22Rv1 (cell line): ENCODE data around the gene AKAP3.
A peak's percentile ranks its signal among the peaks of the same experiment; 100 is the strongest.

Experiments
- H3K27ac ChIP-seq: fragments of 450-650 bp; 2 replicates; pipeline ENCODE4 v1.5.1; 2017
- ZFX ChIP-seq: fragments of 450-650 bp; IDR thresholded peaks from 2 replicates; pipeline ENCODE4 v1.6.1; 2017; ENCODE audit warnings: antibody characterized with exemption, borderline replicate concordance
- TF ChIP-seq, protein P1 (sequence below): fragments of 450-650 bp; IDR thresholded peaks from 2 replicates; pipeline ENCODE4 v1.5.1; 2017; ENCODE audit warnings: mild to moderate bottlenecking

The AKAP3 gene

GRCh38 chr12:4604684-4605193 is 44.1 kb downstream of the AKAP3 start:
- H3K27ac ChIP-seq, result peak overlapping the region; percentile 23; the same call in 1 of the 2 replicates
- TF ChIP-seq ZFX, result no peak
- TF ChIP-seq, protein P1, sequence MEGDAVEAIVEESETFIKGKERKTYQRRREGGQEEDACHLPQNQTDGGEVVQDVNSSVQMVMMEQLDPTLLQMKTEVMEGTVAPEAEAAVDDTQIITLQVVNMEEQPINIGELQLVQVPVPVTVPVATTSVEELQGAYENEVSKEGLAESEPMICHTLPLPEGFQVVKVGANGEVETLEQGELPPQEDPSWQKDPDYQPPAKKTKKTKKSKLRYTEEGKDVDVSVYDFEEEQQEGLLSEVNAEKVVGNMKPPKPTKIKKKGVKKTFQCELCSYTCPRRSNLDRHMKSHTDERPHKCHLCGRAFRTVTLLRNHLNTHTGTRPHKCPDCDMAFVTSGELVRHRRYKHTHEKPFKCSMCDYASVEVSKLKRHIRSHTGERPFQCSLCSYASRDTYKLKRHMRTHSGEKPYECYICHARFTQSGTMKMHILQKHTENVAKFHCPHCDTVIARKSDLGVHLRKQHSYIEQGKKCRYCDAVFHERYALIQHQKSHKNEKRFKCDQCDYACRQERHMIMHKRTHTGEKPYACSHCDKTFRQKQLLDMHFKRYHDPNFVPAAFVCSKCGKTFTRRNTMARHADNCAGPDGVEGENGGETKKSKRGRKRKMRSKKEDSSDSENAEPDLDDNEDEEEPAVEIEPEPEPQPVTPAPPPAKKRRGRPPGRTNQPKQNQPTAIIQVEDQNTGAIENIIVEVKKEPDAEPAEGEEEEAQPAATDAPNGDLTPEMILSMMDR, result peak; percentile 99

DNA sequence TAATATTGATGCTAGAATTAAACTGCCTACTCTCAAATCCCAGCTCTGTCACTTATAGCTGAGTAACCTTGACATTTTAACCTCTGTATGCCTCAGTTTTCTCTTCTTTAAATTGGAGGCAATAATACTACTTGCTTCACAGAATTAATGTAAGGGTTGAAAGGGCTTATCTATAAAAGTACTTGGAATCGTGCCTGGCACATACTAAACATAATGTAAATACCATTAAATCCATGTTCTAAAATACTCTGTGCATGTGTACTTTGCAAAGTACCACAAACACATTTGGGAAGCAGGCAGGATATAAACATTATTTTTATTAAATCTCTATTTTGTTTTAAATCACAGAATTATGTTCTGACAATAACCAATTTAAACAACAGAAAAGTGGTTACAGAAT is 44.9 kb downstream of the AKAP3 start:
- H3K27ac ChIP-seq, result no peak overlapping the region
- TF ChIP-seq ZFX, result no peak
- TF ChIP-seq, protein P1, result no peak

GRCh38 chr12:4603421-4603820 is 45.4 kb downstream of the AKAP3 start:
- TF ChIP-seq, protein P1, result no peak
- no peak for TF ChIP-seq ZFX

DNA sequence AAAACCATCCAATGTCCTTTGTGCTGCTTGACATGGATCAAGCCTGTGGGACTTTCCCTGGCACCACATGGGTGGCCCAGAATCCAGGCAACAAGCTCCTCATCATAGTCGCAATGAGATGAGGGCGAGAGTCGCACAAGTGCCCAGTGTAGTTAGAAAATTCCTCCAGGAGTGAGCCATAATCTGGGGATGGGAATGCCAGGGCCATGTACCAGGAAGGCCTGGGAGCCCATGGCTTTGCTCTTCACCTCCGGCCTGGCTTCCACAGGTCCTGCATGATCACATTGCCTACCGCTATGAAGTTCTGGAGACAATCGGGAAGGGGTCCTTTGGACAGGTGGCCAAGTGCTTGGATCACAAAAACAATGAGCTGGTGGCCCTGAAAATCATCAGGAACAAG is 53.0 kb downstream of the AKAP3 start:
- no peak overlapping the region for H3K27ac ChIP-seq
- TF ChIP-seq, protein P1, result no peak
- TF ChIP-seq ZFX, result no peak

More at GRCh38 chr12:4603421-4603820, 45.4 kb downstream of the AKAP3 start:
- no peak overlapping the region for H3K27ac ChIP-seq

- TF ChIP-seq, protein P1, result no peak
- no peak for TF ChIP-seq ZFX
Observed at GRCh38 chr12:4591180-4591687, 57.6 kb downstream of the AKAP3 start.

GRCh38 chr12:4589941-4590340 is 58.9 kb downstream of the AKAP3 start:
- no peak overlapping the region for H3K27ac ChIP-seq
- no peak for TF ChIP-seq ZFX
- TF ChIP-seq, protein P1, result no peak

More at GRCh38 chr12:4591180-4591687, 57.6 kb downstream of the AKAP3 start:
- H3K27ac ChIP-seq, result no peak overlapping the region

DNA sequence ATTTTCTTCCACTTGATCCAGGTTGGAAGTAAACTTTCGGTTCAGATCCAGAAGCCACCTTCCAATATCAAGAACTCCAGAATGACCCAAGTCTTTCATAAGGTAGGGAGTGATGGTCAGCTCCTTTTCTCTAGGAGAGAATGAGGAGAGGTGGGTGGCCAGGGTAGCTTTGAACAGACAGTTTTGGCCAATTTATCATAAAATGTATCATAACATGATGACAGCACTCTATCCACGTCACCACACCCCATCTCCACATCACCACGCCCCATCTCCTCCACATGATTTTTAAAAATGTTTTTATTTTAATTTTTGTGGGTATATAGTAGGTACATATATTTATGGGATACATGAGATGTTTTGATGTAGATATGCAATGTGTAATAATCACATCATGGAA is 59.9 kb downstream of the AKAP3 start:
- no peak for TF ChIP-seq ZFX
- TF ChIP-seq, protein P1, result no peak

More for the DNA sequence above, 59.9 kb downstream of the AKAP3 start:
- H3K27ac ChIP-seq, result no peak overlapping the region
